GM10847 (cell line): ENCODE data around the gene L3MBTL4.

Experiments
- POLR2A ChIP-seq: IDR thresholded peaks from 2 replicates; pipeline ENCODE4 v1.6.1; 2011; ENCODE audit not compliant: insufficient read length; ENCODE audit errors: extremely low read depth

Gene L3MBTL4

GRCh38 chr18:6249170-6249569 is 165.5 kb downstream of the L3MBTL4 start:
- TF ChIP-seq POLR2A, result no peak

- TF ChIP-seq POLR2A, result no peak
Observed at GRCh38 chr18:6248017-6248416, 166.7 kb downstream of the L3MBTL4 start.

- no peak for TF ChIP-seq POLR2A
Observed at GRCh38 chr18:6242004-6242403, 172.7 kb downstream of the L3MBTL4 start.

GRCh38 chr18:6239716-6240115 is 175.0 kb downstream of the L3MBTL4 start:
- no peak for TF ChIP-seq POLR2A

GRCh38 chr18:6236258-6236657 is 178.5 kb downstream of the L3MBTL4 start:
- no peak for TF ChIP-seq POLR2A

- no peak for TF ChIP-seq POLR2A
Observed at GRCh38 chr18:6222271-6222670, 192.4 kb downstream of the L3MBTL4 start.

GRCh38 chr18:6221602-6222014 is 193.1 kb downstream of the L3MBTL4 start:
- TF ChIP-seq POLR2A, result no peak

- no peak for TF ChIP-seq POLR2A
Observed at GRCh38 chr18:6220129-6220528, 194.6 kb downstream of the L3MBTL4 start.

- no peak for TF ChIP-seq POLR2A
Observed at GRCh38 chr18:6219116-6219717, 195.5 kb downstream of the L3MBTL4 start.

GRCh38 chr18:6215888-6216287 is 198.8 kb downstream of the L3MBTL4 start:
- no peak for TF ChIP-seq POLR2A

GRCh38 chr18:6211174-6211504 is 203.6 kb downstream of the L3MBTL4 start:
- TF ChIP-seq POLR2A, result no peak

GRCh38 chr18:6210349-6211173 is 204.2 kb downstream of the L3MBTL4 start:
- TF ChIP-seq POLR2A, result no peak

- TF ChIP-seq POLR2A, result no peak
Observed at GRCh38 chr18:6207941-6208340, 206.8 kb downstream of the L3MBTL4 start.

- TF ChIP-seq POLR2A, result no peak
Observed at GRCh38 chr18:6207116-6207515, 207.6 kb downstream of the L3MBTL4 start.

- no peak for TF ChIP-seq POLR2A
Observed at GRCh38 chr18:6205706-6206105, 209.0 kb downstream of the L3MBTL4 start.

- no peak for TF ChIP-seq POLR2A
Observed at GRCh38 chr18:6204476-6204875, 210.2 kb downstream of the L3MBTL4 start.

- TF ChIP-seq POLR2A, result no peak
Observed at GRCh38 chr18:6203791-6204190, 210.9 kb downstream of the L3MBTL4 start.

GRCh38 chr18:6202861-6203260 is 211.8 kb downstream of the L3MBTL4 start:
- no peak for TF ChIP-seq POLR2A
